SJSA1 (cell line): Measurements from ENCODE around the gene DUSP6. TPM values are rescaled to one million over a fixed set of nuclear protein-coding genes. Genes with fewer than 3 reads are reported as not detected.
A peak's percentile ranks its signal among the peaks of the same experiment; 100 is the strongest.

Experiments
- DNase-seq, 2 experiments: peaks; one replicate each; pipeline ENCODE4 v3.0.0-alpha.2; 2015 to 2020; ENCODE audit warnings: low spot score in 2 of 2, low read depth in 1 of 2
- H3K27ac ChIP-seq: fragments of 250-450 bp; sonication (Bioruptor Pico); 2 replicates; pipeline ENCODE4 v1.5.1; 2020; ENCODE audit warnings: mild to moderate bottlenecking, moderate library complexity
- H3K27me3 ChIP-seq: fragments of 250-450 bp; sonication (Bioruptor Pico); replicated peaks from 2 replicates; pipeline ENCODE4 v1.5.1; 2020; ENCODE audit warnings: mild to moderate bottlenecking, moderate library complexity
- H3K36me3 ChIP-seq: fragments of 250-450 bp; sonication (Bioruptor Pico); 2 replicates; pipeline ENCODE4 v1.5.1; 2020; ENCODE audit warnings: mild to moderate bottlenecking
- H3K4me1 ChIP-seq: fragments of 250-450 bp; sonication (Bioruptor Pico); replicated peaks from 2 replicates; pipeline ENCODE4 v1.6.1; 2021; ENCODE audit warnings: mild to moderate bottlenecking
- H3K4me3 ChIP-seq: fragments of 250-450 bp; sonication (Bioruptor Pico); 2 replicates; pipeline ENCODE4 v1.5.1; 2020; ENCODE audit warnings: mild to moderate bottlenecking
- H3K9me3 ChIP-seq: fragments of 250-450 bp; sonication (Bioruptor Pico); replicated peaks from 2 replicates; pipeline ENCODE4 v1.5.1; 2020; ENCODE audit warnings: mild to moderate bottlenecking
- total RNA-seq: library from RNA; depleted of rRNA; stranded (reverse); fragments of >200 nt; shearing (Covaris generic); gene quantifications from 2 replicates; pipeline ENCODE4 v1.2.3, GENCODE V29; 2014

DUSP6 gene
- total RNA-seq, 1 experiment from 2014 or later, result 11.0 TPM

- Histone ChIP-seq H3K4me1 (peaks cover 41% of the 10 kb centered on the region), H3K27ac (no peak overlapping the region)
These were observed 16.1 kb upstream of the DUSP6 start for GRCh38 chr12:89368391-89368790.

DNA sequence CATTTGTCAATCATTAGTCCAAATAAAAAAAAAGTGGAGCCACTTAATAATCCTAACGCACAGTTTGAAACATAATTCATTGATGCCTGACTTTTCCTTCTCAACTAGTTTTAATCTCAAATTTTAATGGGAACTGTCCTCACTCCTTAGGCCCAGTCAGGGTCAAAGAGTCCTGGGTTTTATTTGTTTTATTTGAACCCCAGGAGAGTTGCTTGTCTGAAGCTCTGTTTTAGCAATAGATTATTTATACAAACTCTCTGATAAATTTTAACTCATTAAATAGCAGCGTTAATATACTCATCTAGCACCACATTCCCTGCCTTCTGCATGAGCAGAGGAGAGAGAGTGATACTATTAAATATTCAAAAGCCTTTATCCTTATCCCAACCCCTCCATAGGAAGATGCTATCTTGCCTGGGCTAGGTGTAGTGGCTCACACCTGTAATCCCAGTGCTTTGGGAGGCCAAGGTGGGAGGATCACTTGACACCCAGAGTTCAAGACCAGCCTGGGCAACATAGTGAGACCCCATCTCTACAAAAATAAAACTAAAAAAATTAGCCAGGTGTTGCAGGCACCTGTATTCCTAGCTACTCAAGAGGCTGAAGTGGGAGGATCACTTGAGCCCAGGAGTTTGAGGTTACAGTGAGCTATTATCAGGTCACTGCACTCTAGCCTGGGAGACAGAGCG, 14.5 kb upstream of the DUSP6 start:
- H3K4me1 ChIP-seq, result peaks cover 25% of the 10 kb centered on the region
- DNase-seq, result no peak

More at GRCh38 chr12:89368391-89368790, 16.1 kb upstream of the DUSP6 start:
- H3K27me3 ChIP-seq, result no peaks in the 10 kb centered on the region
- no peak overlapping the region for H3K4me3 ChIP-seq
- H3K9me3 ChIP-seq, result no peaks in the 10 kb centered on the region
- H3K36me3 ChIP-seq, result no peaks in the 10 kb centered on the region
- DNase-seq, result no peak

DNA sequence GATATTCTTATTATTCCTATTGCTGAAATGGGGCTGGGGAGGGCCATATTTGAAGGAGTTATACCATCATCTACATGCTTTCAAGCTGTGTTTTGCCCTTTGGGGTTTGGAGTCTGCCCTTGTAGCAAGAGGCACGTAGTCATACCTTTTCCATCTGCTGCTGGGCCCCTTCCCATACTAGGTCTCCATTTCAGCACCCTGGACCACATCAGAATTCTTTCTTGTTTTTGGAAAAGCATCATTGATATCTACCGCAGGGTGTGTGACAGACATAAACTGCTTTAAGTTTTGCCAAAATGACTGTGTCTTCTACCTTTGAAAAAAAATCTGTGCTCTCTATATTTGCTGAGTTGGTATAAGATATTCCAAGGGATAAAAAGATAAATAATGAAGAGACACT, 12.3 kb upstream of the DUSP6 start:
- no peaks in the 10 kb centered on the region for H3K27me3 ChIP-seq
- peaks cover 3% of the 10 kb centered on the region for H3K4me1 ChIP-seq
- H3K27ac ChIP-seq, result no peak overlapping the region
- H3K36me3 ChIP-seq, result no peaks in the 10 kb centered on the region
- no peak for DNase-seq
- no peaks in the 10 kb centered on the region for H3K9me3 ChIP-seq
- H3K4me3 ChIP-seq, result no peak overlapping the region

More for the DNA sequence above, 14.5 kb upstream of the DUSP6 start:
- Histone ChIP-seq H3K27me3 (no peaks in the 10 kb centered on the region), H3K27ac (no peak overlapping the region), H3K4me3 (no peak overlapping the region), H3K36me3 (no peaks in the 10 kb centered on the region), H3K9me3 (no peaks in the 10 kb centered on the region)

GRCh38 chr12:89364058-89364457, 11.8 kb upstream of the DUSP6 start:
- no peaks in the 10 kb centered on the region for H3K9me3 ChIP-seq
- H3K4me1 ChIP-seq, result peaks cover 1% of the 10 kb centered on the region; the same call in 1 of the 2 replicates
- H3K4me3 ChIP-seq, result no peak overlapping the region
- no peak overlapping the region for H3K27ac ChIP-seq
- no peak for DNase-seq
- no peaks in the 10 kb centered on the region for H3K27me3 ChIP-seq
- 0 out of 2 replicates have a peak, but pooled peaks cover under 1% of the 10 kb centered on the region for H3K36me3 ChIP-seq

GRCh38 chr12:89363582-89363981, 11.3 kb upstream of the DUSP6 start:
- no peaks in the 10 kb centered on the region for H3K27me3 ChIP-seq
- H3K27ac ChIP-seq, result no peak overlapping the region
- DNase-seq, result no peak
- H3K36me3 ChIP-seq, result 0 out of 2 replicates have a peak, but pooled peaks cover 5% of the 10 kb centered on the region
- H3K4me1 ChIP-seq, result no peaks in the 10 kb centered on the region; the same call in 1 of the 2 replicates
- H3K4me3 ChIP-seq, result no peak overlapping the region
- H3K9me3 ChIP-seq, result no peaks in the 10 kb centered on the region

- 0 out of 2 replicates have a peak, but pooled peaks cover 5% of the 10 kb centered on the region for H3K36me3 ChIP-seq
- H3K4me1 ChIP-seq, result no peaks in the 10 kb centered on the region
- H3K9me3 ChIP-seq, result no peaks in the 10 kb centered on the region
- no peak for DNase-seq
- H3K27ac ChIP-seq, result no peak overlapping the region
- no peak overlapping the region for H3K4me3 ChIP-seq
- no peaks in the 10 kb centered on the region for H3K27me3 ChIP-seq
These were observed 10.8 kb upstream of the DUSP6 start for GRCh38 chr12:89363084-89363483.

DNA sequence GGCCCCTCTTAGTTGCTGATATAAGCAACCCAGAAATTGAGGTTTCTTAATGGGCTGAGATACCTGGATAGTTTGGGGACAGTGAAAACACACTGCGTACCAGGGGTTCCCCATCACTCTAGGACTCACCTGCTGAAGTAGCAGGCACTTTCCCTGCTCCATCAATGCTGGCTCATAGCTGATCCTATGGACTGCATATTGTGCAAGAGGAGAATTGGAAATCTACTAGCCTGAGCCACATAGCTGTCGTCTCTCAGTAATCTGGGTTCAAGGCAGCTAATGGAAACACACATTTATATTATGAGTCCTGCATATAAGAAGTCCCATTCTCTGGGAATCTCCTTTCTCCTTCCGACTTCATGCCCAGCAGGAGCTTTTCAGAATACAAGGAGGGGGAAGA, 7.3 kb upstream of the DUSP6 start:
- no peak for DNase-seq
- Histone ChIP-seq H3K27me3 (no peaks in the 10 kb centered on the region), H3K27ac (no peak overlapping the region), H3K9me3 (no peaks in the 10 kb centered on the region), H3K4me3 (no peak overlapping the region), H3K4me1 (peaks cover 9% of the 10 kb centered on the region), H3K36me3 (peaks cover 12% of the 10 kb centered on the region)

GRCh38 chr12:89358805-89359204, 6.5 kb upstream of the DUSP6 start:
- H3K27ac ChIP-seq, result no peak overlapping the region
- H3K9me3 ChIP-seq, result no peaks in the 10 kb centered on the region
- H3K4me3 ChIP-seq, result no peak overlapping the region
- no peak for DNase-seq
- H3K4me1 ChIP-seq, result peaks cover 14% of the 10 kb centered on the region
- H3K27me3 ChIP-seq, result no peaks in the 10 kb centered on the region
- H3K36me3 ChIP-seq, result peaks cover 12% of the 10 kb centered on the region

DNA sequence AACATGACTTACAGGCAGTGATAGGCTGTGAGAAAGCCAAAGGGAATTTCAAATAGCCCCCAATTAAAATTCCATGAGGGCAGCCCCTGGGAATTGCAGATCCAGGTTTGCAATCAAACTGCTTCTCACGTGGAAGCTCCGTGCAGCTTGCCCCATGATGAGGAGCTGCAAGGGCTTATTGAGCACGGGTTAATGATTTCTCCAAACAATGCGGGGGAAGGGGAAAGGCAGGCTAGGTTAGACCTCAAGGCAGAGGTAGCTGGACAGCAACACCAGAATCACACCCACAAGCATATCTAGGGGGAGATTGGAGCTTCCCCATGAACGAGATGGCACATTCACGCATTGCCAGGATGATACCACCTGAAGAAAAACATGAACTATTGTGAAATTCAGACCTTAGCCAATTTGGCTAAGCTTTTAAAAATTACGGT, 5.0 kb upstream of the DUSP6 start:
- Histone ChIP-seq H3K4me3 (no peak overlapping the region), H3K27me3 (no peaks in the 10 kb centered on the region), H3K36me3 (peaks cover 12% of the 10 kb centered on the region), H3K4me1 (peaks cover 14% of the 10 kb centered on the region), H3K9me3 (no peaks in the 10 kb centered on the region), H3K27ac (no peak overlapping the region)
- DNase-seq, result no peak

DNA sequence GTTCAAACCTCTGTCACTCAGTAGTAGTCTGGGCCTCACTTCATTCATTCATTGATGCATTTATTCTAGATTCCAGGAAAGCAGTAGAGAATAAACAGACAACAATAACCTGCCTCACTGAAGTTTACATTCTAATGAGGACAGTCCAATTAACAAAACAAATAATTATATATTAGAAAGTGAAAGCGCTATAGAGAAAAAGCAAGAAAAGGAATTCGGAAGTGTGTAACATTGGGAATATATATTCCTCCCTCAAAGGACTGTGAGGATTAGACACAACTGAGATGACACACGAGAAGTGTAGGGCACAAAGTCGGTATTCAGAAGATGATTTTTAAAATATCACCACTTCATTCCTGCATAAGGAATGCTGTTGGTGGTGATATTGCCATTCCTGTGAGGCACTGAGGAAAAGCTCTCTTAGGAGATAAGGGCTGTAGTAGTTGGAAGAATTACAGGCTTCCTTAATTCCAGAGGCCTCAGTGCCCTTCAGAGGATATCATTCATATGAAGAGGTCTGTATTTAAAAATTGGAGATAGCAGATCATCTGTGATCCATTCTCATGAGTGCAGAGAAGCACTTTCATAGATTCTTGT, 3.9 kb upstream of the DUSP6 start:
- H3K27me3 ChIP-seq, result no peaks in the 10 kb centered on the region
- H3K9me3 ChIP-seq, result no peaks in the 10 kb centered on the region
- peaks cover 19% of the 10 kb centered on the region for H3K36me3 ChIP-seq
- H3K4me3 ChIP-seq, result no peak overlapping the region
- DNase-seq, result no peak
- no peak overlapping the region for H3K27ac ChIP-seq
- peaks cover 14% of the 10 kb centered on the region for H3K4me1 ChIP-seq

GRCh38 chr12:89355243-89356068, 3.2 kb upstream of the DUSP6 start:
- Histone ChIP-seq H3K36me3 (peaks cover 23% of the 10 kb centered on the region), H3K27ac (no peak overlapping the region), H3K27me3 (no peaks in the 10 kb centered on the region), H3K4me3 (no peak overlapping the region), H3K4me1 (peaks cover 17% of the 10 kb centered on the region), H3K9me3 (no peaks in the 10 kb centered on the region)
- DNase-seq, result no peak

GRCh38 chr12:89354612-89355067, 2.3 kb upstream of the DUSP6 start:
- H3K4me3 ChIP-seq, result peak overlapping the region; percentile 56
- H3K27me3 ChIP-seq, result no peaks in the 10 kb centered on the region
- no peaks in the 10 kb centered on the region for H3K9me3 ChIP-seq
- H3K4me1 ChIP-seq, result peaks cover 25% of the 10 kb centered on the region
- peaks cover 32% of the 10 kb centered on the region for H3K36me3 ChIP-seq
- no peak for DNase-seq
- peak overlapping the region; percentile 94 for H3K27ac ChIP-seq

DNA sequence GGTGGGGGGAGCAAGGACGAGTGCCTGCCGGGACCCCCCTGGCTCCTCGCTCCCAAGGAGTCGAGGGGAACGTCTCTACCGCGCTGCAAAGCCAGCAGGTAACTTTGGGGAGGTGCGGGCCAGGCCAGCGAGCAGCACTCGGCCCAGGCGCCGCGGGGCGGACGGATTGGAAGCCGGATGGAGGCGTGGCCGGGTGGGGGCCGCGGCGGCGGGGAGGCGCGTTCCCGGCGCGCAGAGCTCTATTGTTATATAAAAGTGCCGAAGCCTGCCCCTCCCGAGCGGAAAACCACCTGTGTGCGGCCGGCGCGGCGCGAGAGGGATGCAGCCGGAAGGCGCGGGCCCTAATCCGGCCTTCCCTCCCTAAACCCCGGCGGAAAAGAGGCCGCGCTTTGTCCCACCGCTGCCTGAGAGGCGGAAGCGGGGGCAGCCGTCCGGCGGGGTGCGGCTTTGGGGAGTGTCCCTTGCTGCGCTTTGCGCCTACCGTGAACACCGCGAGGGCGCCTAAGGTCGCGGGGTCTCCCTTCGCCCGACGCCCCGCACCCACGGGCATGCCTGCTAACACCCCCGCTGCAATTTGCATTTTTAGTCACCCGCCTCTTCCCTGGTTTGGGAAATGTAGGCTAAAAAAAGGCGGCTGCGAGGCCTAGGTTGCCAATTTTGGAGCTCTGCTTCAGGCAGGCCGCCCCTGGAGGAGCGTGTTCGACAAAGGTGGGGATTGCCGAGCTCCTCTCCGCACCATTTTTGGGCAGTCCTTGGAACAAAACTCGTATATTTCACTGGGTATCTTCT, 1.7 kb upstream of the DUSP6 start:
- peak overlapping the region; percentile 56 for H3K4me3 ChIP-seq
- H3K27ac ChIP-seq, result peak overlapping the region; percentile 94
- H3K9me3 ChIP-seq, result no peaks in the 10 kb centered on the region
- no peaks in the 10 kb centered on the region for H3K27me3 ChIP-seq
- H3K36me3 ChIP-seq, result peaks cover 37% of the 10 kb centered on the region
- peak; percentile 81 to 85 for DNase-seq
- peaks cover 30% of the 10 kb centered on the region for H3K4me1 ChIP-seq
